ENCODE data around the gene PMAIP1.
"Not testable (repeated sequence)": the region's sequence is repeated elsewhere in the genome, so short reads cannot be mapped to it uniquely, and the experiment has no call there.

Gene PMAIP1

DNA sequence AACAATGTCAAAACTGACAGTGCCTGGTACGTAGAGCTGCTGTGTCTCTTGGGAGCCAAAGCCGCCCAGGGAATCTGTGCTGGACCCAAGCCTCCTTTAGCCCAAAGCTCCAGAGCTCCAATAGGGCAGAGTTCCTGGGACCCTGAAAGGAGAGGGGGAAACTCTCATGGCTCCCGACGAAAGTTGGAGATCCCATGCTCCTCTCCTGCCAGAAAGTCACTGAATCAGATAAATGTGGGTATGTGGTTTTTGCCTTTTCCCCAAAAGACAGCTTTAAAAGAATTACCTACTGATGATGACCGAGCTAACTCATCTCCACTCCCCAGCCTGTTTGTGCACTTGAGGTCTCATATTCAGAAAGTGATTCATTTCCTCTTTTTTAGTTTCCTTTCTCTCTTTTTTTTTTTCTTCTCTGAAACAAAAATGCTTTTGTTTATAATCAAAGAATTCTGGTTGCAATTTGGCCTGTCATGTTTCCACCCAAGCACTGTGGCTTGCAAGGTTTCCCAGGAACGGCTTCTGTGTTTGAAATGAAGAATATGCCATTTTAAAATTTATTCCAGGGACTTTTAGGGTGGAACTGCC is 14.1 kb upstream of the PMAIP1 start:
- 88% methylated on average over 6 of the region's 6 CpGs for WGBS
- H3K4me3 ChIP-seq (ENCODE audit: low read length): no peak overlapping the region
- H3K9me3 ChIP-seq (ENCODE audit: insufficient read depth, low read depth, low read length): no peaks in the 10 kb centered on the region
- peaks cover 11% of the 10 kb centered on the region; the same call in 1 of the 2 replicates for H3K27me3 ChIP-seq (ENCODE audit: insufficient read depth, low read length)
- no peak overlapping the region for H3K27ac ChIP-seq (ENCODE audit: low read depth, low read length)
- no peaks in the 10 kb centered on the region for H3K36me3 ChIP-seq (ENCODE audit: insufficient read depth, low read length)
- H3K4me1 ChIP-seq (ENCODE audit: insufficient read depth, low read length): peaks cover 11% of the 10 kb centered on the region
- no peak overlapping the region for H3K9ac ChIP-seq (ENCODE audit: low read depth, low read length)

DNA sequence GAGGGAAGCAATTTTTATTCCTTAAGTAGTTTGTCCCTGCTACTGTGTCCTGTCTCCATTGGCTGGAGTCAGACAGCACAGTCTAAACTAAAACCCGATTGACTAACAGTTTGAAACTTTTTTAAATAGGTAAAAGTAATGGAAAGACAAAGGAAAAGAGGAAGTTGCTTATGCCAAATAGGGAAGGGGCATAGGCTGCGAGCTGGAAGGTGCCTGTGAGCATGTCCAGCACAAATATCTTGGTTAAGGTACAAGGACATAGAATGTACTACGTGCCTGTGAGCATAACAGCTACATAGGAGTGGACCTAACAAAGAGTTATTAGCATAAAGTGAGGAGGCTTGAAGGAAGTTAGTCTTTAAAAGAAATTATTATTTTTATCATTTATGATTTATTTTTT is 13.4 kb upstream of the PMAIP1 start:
- peaks cover 11% of the 10 kb centered on the region for H3K4me1 ChIP-seq (ENCODE audit: insufficient read depth, low read length)
- H3K4me3 ChIP-seq (ENCODE audit: low read length); H3K9ac ChIP-seq (ENCODE audit: low read depth, low read length); H3K9me3 ChIP-seq (ENCODE audit: insufficient read depth, low read depth, low read length); H3K27ac ChIP-seq (ENCODE audit: low read depth, low read length); H3K36me3 ChIP-seq (ENCODE audit: insufficient read depth, low read length): not testable (repeated sequence)
- WGBS: 91% methylated on average over 3 of the region's 3 CpGs
- H3K27me3 ChIP-seq (ENCODE audit: insufficient read depth, low read length): peaks cover 11% of the 10 kb centered on the region; the same call in 1 of the 2 replicates

- 93% methylated on average over 3 of the region's 3 CpGs for WGBS
- Histone ChIP-seq H3K9ac (ENCODE audit: low read depth, low read length) (no peak overlapping the region), H3K9me3 (ENCODE audit: insufficient read depth, low read depth, low read length) (no peaks in the 10 kb centered on the region), H3K27ac (ENCODE audit: low read depth, low read length) (no peak overlapping the region), H3K27me3 (ENCODE audit: insufficient read depth, low read length) (peaks cover 7% of the 10 kb centered on the region; the same call in 1 of the 2 replicates), H3K36me3 (ENCODE audit: insufficient read depth, low read length) (no peaks in the 10 kb centered on the region), H3K4me1 (ENCODE audit: insufficient read depth, low read length) (peaks cover 10% of the 10 kb centered on the region), H3K4me3 (ENCODE audit: low read length) (no peak overlapping the region)
Measured at GRCh38 chr18:59892123-59892522, 7.7 kb upstream of the PMAIP1 start.

DNA sequence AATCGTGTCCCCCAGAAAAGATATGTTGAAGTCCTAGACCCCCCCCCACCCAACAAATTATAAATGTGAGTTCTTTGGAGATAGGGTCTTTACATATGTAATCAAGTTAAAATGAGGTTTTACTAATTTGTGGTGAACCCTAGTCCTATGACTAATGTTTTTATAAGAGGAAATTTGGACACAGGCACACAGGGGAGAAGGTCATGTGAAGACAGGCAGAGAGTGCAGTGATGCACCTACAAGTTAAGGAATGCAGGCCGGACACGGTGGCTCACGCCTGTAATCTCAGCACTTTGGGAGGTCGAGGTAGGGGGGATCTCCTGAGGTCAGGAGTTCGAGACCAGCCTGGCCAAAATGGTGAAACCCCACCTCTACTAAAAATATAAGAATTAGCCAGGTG is 5.8 kb upstream of the PMAIP1 start:
- Histone ChIP-seq H3K27ac (ENCODE audit: low read depth, low read length) (no peak overlapping the region), H3K4me1 (ENCODE audit: insufficient read depth, low read length) (peaks cover 23% of the 10 kb centered on the region), H3K4me3 (ENCODE audit: low read length) (no peak overlapping the region), H3K36me3 (ENCODE audit: insufficient read depth, low read length) (no peaks in the 10 kb centered on the region), H3K9me3 (ENCODE audit: insufficient read depth, low read depth, low read length) (no peaks in the 10 kb centered on the region), H3K27me3 (ENCODE audit: insufficient read depth, low read length) (peaks cover 26% of the 10 kb centered on the region; the same call in 1 of the 2 replicates), H3K9ac (ENCODE audit: low read depth, low read length) (no peak overlapping the region)
- 91% methylated on average over 4 of the region's 6 CpGs for WGBS

DNA sequence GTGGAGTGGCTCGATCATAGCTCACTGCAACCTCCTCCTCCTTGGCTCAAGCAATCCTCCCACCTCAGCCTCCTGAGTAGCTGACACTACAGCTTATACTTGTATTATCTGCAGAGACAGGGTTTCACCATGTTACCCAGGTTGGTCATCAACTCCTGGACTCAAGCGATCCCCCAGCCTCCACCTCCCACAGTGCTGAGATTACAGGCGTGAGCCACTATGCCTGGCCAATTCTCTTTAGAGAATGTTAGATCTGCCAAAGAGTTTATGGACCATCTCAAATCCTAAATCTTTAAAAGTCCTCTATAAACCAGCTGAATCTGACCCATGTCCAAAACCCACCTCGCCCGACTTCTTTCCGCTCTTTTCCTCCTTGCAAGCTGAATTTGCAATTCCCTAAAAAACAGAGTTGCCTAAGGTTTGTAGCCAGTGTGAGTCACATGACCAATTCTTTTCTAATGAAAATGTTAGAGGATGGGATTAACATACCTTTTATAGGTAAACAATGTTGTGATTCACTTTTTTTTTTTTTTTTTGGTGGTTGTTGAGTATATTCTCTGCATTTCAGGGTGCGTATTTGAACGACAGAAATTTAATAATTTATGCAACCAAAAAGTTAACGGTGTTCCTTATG is 2.4 kb upstream of the PMAIP1 start:
- Histone ChIP-seq H3K27me3 (ENCODE audit: insufficient read depth, low read length) (peaks cover 38% of the 10 kb centered on the region; the same call in 1 of the 2 replicates), H3K27ac (ENCODE audit: low read depth, low read length) (peak overlapping the region; percentile 91; the same call in 1 of the 2 replicates), H3K4me3 (ENCODE audit: low read length) (peak overlapping the region; percentile 89), H3K9ac (ENCODE audit: low read depth, low read length) (peak overlapping the region; percentile 33), H3K36me3 (ENCODE audit: insufficient read depth, low read length) (peaks cover 7% of the 10 kb centered on the region), H3K9me3 (ENCODE audit: insufficient read depth, low read depth, low read length) (no peaks in the 10 kb centered on the region), H3K4me1 (ENCODE audit: insufficient read depth, low read length) (peaks cover 31% of the 10 kb centered on the region)
- WGBS: 4% methylated on average over 9 of the region's 9 CpGs

DNA sequence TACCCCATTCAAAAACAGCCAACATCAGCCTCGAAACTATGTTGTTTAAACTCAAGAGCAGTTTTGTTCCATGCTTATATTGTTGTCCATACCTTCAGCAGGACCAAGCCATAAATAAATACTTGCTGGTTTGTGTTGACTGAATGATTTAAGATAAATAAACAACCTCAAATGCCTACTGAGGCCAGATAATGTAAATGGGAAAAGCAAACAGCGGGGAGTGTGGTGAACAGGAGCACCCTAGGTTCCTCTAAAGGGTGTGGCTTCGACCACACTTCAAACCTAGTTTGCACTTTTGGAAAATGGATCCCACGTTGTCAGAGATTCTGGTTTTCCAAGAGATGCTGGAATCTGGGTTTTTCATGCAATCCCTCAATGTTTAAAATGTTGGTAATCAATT is 1.7 kb upstream of the PMAIP1 start:
- Histone ChIP-seq H3K9me3 (ENCODE audit: insufficient read depth, low read depth, low read length) (no peaks in the 10 kb centered on the region), H3K27ac (ENCODE audit: low read depth, low read length) (peak overlapping the region; percentile 91; the same call in 1 of the 2 replicates), H3K9ac (ENCODE audit: low read depth, low read length) (no peak overlapping the region), H3K4me1 (ENCODE audit: insufficient read depth, low read length) (peaks cover 37% of the 10 kb centered on the region), H3K36me3 (ENCODE audit: insufficient read depth, low read length) (peaks cover 14% of the 10 kb centered on the region), H3K4me3 (ENCODE audit: low read length) (peak overlapping the region; percentile 89), H3K27me3 (ENCODE audit: insufficient read depth, low read length) (peaks cover 38% of the 10 kb centered on the region; the same call in 1 of the 2 replicates)
- WGBS: 5% methylated on average over 4 of the region's 4 CpGs

- H3K27me3 ChIP-seq (ENCODE audit: insufficient read depth, low read length): peaks cover 38% of the 10 kb centered on the region; the same call in 1 of the 2 replicates
- peak overlapping the region; percentile 88; the same call in 1 of the 2 replicates for H3K27ac ChIP-seq (ENCODE audit: low read depth, low read length)
- WGBS: 6% methylated on average over 33 of the region's 33 CpGs
- peaks cover 21% of the 10 kb centered on the region for H3K36me3 ChIP-seq (ENCODE audit: insufficient read depth, low read length)
- peaks cover 42% of the 10 kb centered on the region for H3K4me1 ChIP-seq (ENCODE audit: insufficient read depth, low read length)
- no peaks in the 10 kb centered on the region for H3K9me3 ChIP-seq (ENCODE audit: insufficient read depth, low read depth, low read length)
- H3K4me3 ChIP-seq (ENCODE audit: low read length): peak overlapping the region; percentile 89
- H3K9ac ChIP-seq (ENCODE audit: low read depth, low read length): peak overlapping the region; percentile 66
Measured at GRCh38 chr18:59898609-59899297, 1.0 kb upstream of the PMAIP1 start.

- Histone ChIP-seq H3K9ac (ENCODE audit: low read depth, low read length) (peak overlapping the region; percentile 93), H3K9me3 (ENCODE audit: insufficient read depth, low read depth, low read length) (no peaks in the 10 kb centered on the region), H3K4me3 (ENCODE audit: low read length) (peak overlapping the region; percentile 89), H3K27me3 (ENCODE audit: insufficient read depth, low read length) (peaks cover 38% of the 10 kb centered on the region; the same call in 1 of the 2 replicates), H3K36me3 (ENCODE audit: insufficient read depth, low read length) (peaks cover 28% of the 10 kb centered on the region), H3K27ac (ENCODE audit: low read depth, low read length) (peak overlapping the region; percentile 97), H3K4me1 (ENCODE audit: insufficient read depth, low read length) (peaks cover 57% of the 10 kb centered on the region)
- WGBS: under 1% methylated on average over 49 of the region's 51 CpGs
Measured at GRCh38 chr18:59900222-59901128, 679 bp downstream of the PMAIP1 start.

GRCh38 chr18:59902131-59902992 is 2.6 kb downstream of the PMAIP1 start:
- Histone ChIP-seq H3K27ac (ENCODE audit: low read depth, low read length) (no peak overlapping the region), H3K4me3 (ENCODE audit: low read length) (peak overlapping the region; percentile 89), H3K9me3 (ENCODE audit: insufficient read depth, low read depth, low read length) (no peaks in the 10 kb centered on the region), H3K36me3 (ENCODE audit: insufficient read depth, low read length) (peaks cover 28% of the 10 kb centered on the region), H3K4me1 (ENCODE audit: insufficient read depth, low read length) (peaks cover 55% of the 10 kb centered on the region), H3K9ac (ENCODE audit: low read depth, low read length) (peak overlapping the region; percentile 93; the same call in 1 of the 2 replicates), H3K27me3 (ENCODE audit: insufficient read depth, low read length) (peaks cover 29% of the 10 kb centered on the region; the same call in 1 of the 2 replicates)
- WGBS: 73% methylated on average over 8 of the region's 8 CpGs

All from HUES64 (cell line).